HG03521 (cell line): ENCODE data around the gene NCOA6.
A peak's percentile ranks its signal among the peaks of the same experiment; 100 is the strongest.
"Not testable (repeated sequence)": the region's sequence is repeated elsewhere in the genome, so short reads cannot be mapped to it uniquely, and the experiment has no call there.

Source experiments
- ATAC-seq: cut with Tn5 transposase; IDR thresholded peaks from one replicate; pipeline ENCODE4 v1.9.1; 2021; ENCODE audit warnings: mild to moderate bottlenecking, moderate library complexity; ENCODE audit not compliant: unreplicated experiment

Gene NCOA6

GRCh38 chr20:34724172-34724571, 101.3 kb downstream of the NCOA6 start:
- ATAC-seq, result no peak

- not testable (repeated sequence) for ATAC-seq
Observed at GRCh38 chr20:34722560-34722959, 102.9 kb downstream of the NCOA6 start.

GRCh38 chr20:34720266-34720665, 105.2 kb downstream of the NCOA6 start:
- no peak for ATAC-seq

- peak; percentile 79 for ATAC-seq
Observed at GRCh38 chr20:34719242-34720017, 106.0 kb downstream of the NCOA6 start.

- no peak for ATAC-seq
Observed at GRCh38 chr20:34717230-34718095, 108.0 kb downstream of the NCOA6 start.

GRCh38 chr20:34716921-34717229, 108.6 kb downstream of the NCOA6 start:
- no peak for ATAC-seq

- ATAC-seq, result no peak
Observed at GRCh38 chr20:34715384-34715783, 110.1 kb downstream of the NCOA6 start.

- not testable (repeated sequence) for ATAC-seq
Observed at GRCh38 chr20:34713944-34714515, 111.4 kb downstream of the NCOA6 start.

GRCh38 chr20:34713194-34713943, 112.1 kb downstream of the NCOA6 start:
- no peak for ATAC-seq

- ATAC-seq, result no peak
Observed at GRCh38 chr20:34712525-34713192, 112.8 kb downstream of the NCOA6 start.

GRCh38 chr20:34711813-34712430, 113.5 kb downstream of the NCOA6 start:
- no peak for ATAC-seq

- ATAC-seq, result no peak
Observed at GRCh38 chr20:34710861-34711574, 114.4 kb downstream of the NCOA6 start.

- ATAC-seq, result no peak
Observed at GRCh38 chr20:34710568-34710839, 114.9 kb downstream of the NCOA6 start.

GRCh38 chr20:34709831-34710567, 115.5 kb downstream of the NCOA6 start:
- ATAC-seq, result peak; percentile 26

- ATAC-seq, result peak; percentile 36
Observed at GRCh38 chr20:34709044-34709830, 116.2 kb downstream of the NCOA6 start.

GRCh38 chr20:34708621-34709043, 116.8 kb downstream of the NCOA6 start:
- ATAC-seq, result peak; percentile 1

- no peak for ATAC-seq
Observed at GRCh38 chr20:34706912-34707784, 118.3 kb downstream of the NCOA6 start.
